ENCODE measurements around the gene SMIM38.

SMIM38 gene

GRCh38 chr11:69180726-69181125, 25.0 kb downstream of the SMIM38 start:
- no peak for DNase-seq (ENCODE audit: low read depth, low spot score)

GRCh38 chr11:69183613-69184012, 27.9 kb downstream of the SMIM38 start:
- DNase-seq (ENCODE audit: low read depth, low spot score), result no peak

- DNase-seq (ENCODE audit: low read depth, low spot score), result no peak
Observed at GRCh38 chr11:69186316-69187260, 30.9 kb downstream of the SMIM38 start.

GRCh38 chr11:69187540-69188065, 31.9 kb downstream of the SMIM38 start:
- DNase-seq (ENCODE audit: low read depth, low spot score), result no peak

- no peak for DNase-seq (ENCODE audit: low read depth, low spot score)
Observed at GRCh38 chr11:69189059-69189458, 33.3 kb downstream of the SMIM38 start.

- no peak for DNase-seq (ENCODE audit: low read depth, low spot score)
Observed at GRCh38 chr11:69190796-69191536, 35.2 kb downstream of the SMIM38 start.

- no peak for DNase-seq (ENCODE audit: low read depth, low spot score)
Observed at GRCh38 chr11:69192301-69192721, 36.6 kb downstream of the SMIM38 start.

GRCh38 chr11:69193151-69193550, 37.4 kb downstream of the SMIM38 start:
- no peak for DNase-seq (ENCODE audit: low read depth, low spot score)

GRCh38 chr11:69193629-69194028, 37.9 kb downstream of the SMIM38 start:
- DNase-seq (ENCODE audit: low read depth, low spot score), result no peak

- DNase-seq (ENCODE audit: low read depth, low spot score), result no peak
Observed at GRCh38 chr11:69194396-69194795, 38.7 kb downstream of the SMIM38 start.

GRCh38 chr11:69194956-69195355, 39.2 kb downstream of the SMIM38 start:
- DNase-seq (ENCODE audit: low read depth, low spot score), result no peak

- DNase-seq (ENCODE audit: low read depth, low spot score), result no peak
Observed at GRCh38 chr11:69195824-69196782, 40.4 kb downstream of the SMIM38 start.

GRCh38 chr11:69196783-69197169, 41.0 kb downstream of the SMIM38 start:
- DNase-seq (ENCODE audit: low read depth, low spot score), result no peak

- DNase-seq (ENCODE audit: low read depth, low spot score), result no peak
Observed at GRCh38 chr11:69198891-69199582, 43.3 kb downstream of the SMIM38 start.

GRCh38 chr11:69199583-69200315, 44.0 kb downstream of the SMIM38 start:
- DNase-seq (ENCODE audit: low read depth, low spot score), result no peak

GRCh38 chr11:69200331-69201065, 44.8 kb downstream of the SMIM38 start:
- DNase-seq (ENCODE audit: low read depth, low spot score), result no peak

- DNase-seq (ENCODE audit: low read depth, low spot score), result no peak
Observed at GRCh38 chr11:69201066-69201365, 45.3 kb downstream of the SMIM38 start.

- DNase-seq (ENCODE audit: low read depth, low spot score), result no peak
Observed at GRCh38 chr11:69201764-69202370, 46.1 kb downstream of the SMIM38 start.

Measured in iPS DF 19.7 (cell line).